Natural killer cell (primary cell): ENCODE measurements around the gene GRID1. TPM values are rescaled to one million over a fixed set of nuclear protein-coding genes. Genes with fewer than 3 reads are reported as not detected.

Experiments used
- ATAC-seq, 3 donors: fragments of 150-1000 bp in 2 of 3; fragments of 200-7000 bp in 1 of 3; cut with Tn5 transposase; 1 replicate in 1 of 3; 2 replicates in 2 of 3; pipeline ENCODE4 v1.10.0; 2021; ENCODE audit warnings: mild to moderate bottlenecking in 2 of 3, moderate library complexity in 2 of 3
- DNase-seq, 2 donors: peaks; one replicate each; pipeline versions ENCODE4 v3.0.0 to v3.0.0-alpha.2; 2013 to 2021; ENCODE audit warnings: mixed read lengths in 1 of 2
- H3K27ac ChIP-seq: one replicate; pipeline ENCODE4 v1.5.1; 2013; ENCODE audit warnings: mild to moderate bottlenecking, low read length
- H3K27me3 ChIP-seq: one replicate; pipeline ENCODE4 v1.6.1; 2013; ENCODE audit warnings: low read length; ENCODE audit not compliant: control insufficient read depth, insufficient read depth
- H3K36me3 ChIP-seq: one replicate; pipeline ENCODE4 v1.6.1; 2013; ENCODE audit warnings: low read length; ENCODE audit not compliant: control insufficient read depth, insufficient read depth
- H3K4me1 ChIP-seq: one replicate; pipeline ENCODE4 v1.6.1; 2013; ENCODE audit warnings: low read length; ENCODE audit not compliant: control insufficient read depth, insufficient read depth
- H3K4me3 ChIP-seq: one replicate; pipeline ENCODE4 v1.5.1; 2013; ENCODE audit warnings: low read length
- H3K9me3 ChIP-seq: one replicate; pipeline ENCODE4 v1.6.1; 2013; ENCODE audit warnings: low read length; ENCODE audit not compliant: control insufficient read depth, insufficient read depth
- H3K27ac Mint-ChIP-seq, 2 donors: one replicate each; pipeline ENCODE4 v1.8.0; 2022; ENCODE audit warnings: mild to moderate bottlenecking in 2 of 2, mixed read lengths in 2 of 2, moderate library complexity in 1 of 2
- H3K27me3 Mint-ChIP-seq, 2 donors: one replicate each; pipeline ENCODE4 v1.8.0; 2022; ENCODE audit warnings: low read depth in 2 of 2, mixed read lengths in 2 of 2
- H3K36me3 Mint-ChIP-seq: one replicate; pipeline ENCODE4 v1.8.0; 2022; ENCODE audit warnings: mixed read lengths
- H3K4me1 Mint-ChIP-seq, 2 donors: one replicate each; pipeline ENCODE4 v1.8.0; 2022; ENCODE audit warnings: mixed read lengths in 2 of 2
- H3K4me3 Mint-ChIP-seq: one replicate; pipeline ENCODE4 v1.8.0; 2022; ENCODE audit warnings: mild to moderate bottlenecking, moderate library complexity, mixed read lengths
- H3K9me3 Mint-ChIP-seq, 2 donors: one replicate each; pipeline ENCODE4 v1.8.0; 2022; ENCODE audit warnings: mixed read lengths in 2 of 2
- WGBS: methylation state at CpG from one replicate; pipeline ENCODE4 v1.1.7; 2013; ENCODE audit warnings: missing lambda C conversion rate; ENCODE audit not compliant: insufficient coverage; 5-methylcytosine and 5-hydroxymethylcytosine counted together
- intact Hi-C: fragments of 100-400 bp; cut with micrococcal nuclease; formaldehyde crosslinking; loops from one replicate; pipeline ENCODE4 v1.14.2; 2022
- total RNA-seq, 4 donors: library from RNA; stranded (reverse); fragments of 120-200 nt in 1 of 4; gene quantifications; one replicate each; pipeline versions ENCODE4 v1.2.3 to v1.2.4, GENCODE V29; 2013 to 2022
- TF ChIP-seq, protein P1 (sequence below): fragments of 200-600 bp; IDR thresholded peaks from one replicate; pipeline ENCODE4 v1.8.0; 2022; ENCODE audit warnings: antibody characterized with exemption

GRID1 gene
- total RNA-seq, 3 donors from 2014 or later (not counting 1 experiment from before 2014, with no cell fraction given): not detected

DNA sequence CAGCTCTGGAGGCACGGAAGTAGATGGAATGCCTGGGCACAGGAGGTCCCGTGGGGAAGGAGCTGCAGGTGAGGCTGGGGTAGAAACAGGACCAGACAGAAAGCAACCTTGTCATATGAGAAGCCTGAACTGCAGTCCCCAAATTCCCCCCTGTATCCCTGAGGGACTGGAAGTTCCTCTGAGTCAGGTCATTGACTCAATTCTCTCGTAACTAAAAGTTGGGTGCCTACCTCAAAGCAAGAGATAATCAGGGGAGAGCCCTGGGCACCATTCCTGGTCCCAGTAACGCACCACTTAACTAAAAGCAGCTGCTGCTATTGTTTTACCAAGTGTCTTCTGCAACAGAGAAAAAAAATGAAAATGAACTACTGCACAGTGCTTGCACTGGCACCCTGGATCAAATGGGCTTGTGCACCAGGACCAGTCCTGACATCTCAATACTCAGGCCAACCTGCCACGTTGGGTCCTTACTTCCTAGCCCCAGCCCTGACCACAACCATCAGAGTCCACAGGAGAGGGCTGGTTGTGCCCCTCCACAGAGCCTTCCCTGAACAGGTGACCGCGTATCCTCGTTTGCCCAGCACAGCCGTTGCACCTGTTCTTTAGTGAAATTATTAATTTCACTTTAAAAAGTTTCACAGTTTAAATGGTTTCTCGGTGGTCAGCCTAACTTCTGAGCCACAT, 79.3 kb downstream of the GRID1 start:
- H3K27ac Mint-ChIP-seq: no peak overlapping the region

DNA sequence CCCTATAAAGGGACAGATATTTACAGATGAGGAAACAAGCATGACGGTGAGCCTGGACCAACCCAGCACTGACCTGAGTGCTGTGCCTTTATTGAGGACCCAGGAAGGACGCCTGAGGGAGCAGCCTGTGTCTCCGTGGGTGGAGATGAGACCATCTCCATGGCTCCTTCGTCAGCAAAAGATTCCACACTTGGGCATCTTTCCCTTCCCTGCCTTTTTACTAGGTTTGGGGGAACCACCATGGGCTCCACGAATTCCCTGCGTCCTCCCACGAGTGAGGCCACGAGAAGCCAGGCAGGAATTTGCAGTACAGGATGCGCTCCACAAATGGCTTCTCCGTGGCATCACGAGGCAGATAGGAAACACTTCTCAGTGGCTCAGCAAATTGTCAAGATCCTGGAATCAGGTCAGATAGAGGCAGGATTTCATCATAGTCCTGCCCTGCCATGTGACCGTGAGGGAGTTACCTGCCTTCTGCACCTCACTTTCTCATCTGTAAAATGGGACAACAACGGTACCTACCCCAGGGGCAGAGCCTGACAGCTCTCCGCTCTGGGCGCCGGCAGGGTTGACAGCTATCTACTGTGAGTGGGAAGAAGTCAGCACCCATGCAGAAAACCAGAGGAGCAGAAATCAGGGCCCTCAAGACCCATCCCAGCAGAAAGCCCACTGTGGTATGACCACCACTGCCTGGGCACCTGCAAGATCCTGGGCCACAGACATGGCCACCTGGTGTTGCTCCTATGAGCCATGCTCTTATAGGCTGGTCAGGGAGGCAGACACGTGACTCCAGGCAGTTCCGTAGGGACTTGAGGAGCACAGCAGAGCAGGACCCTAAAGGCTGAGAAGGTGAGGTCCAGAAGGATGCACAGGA, 80.1 kb downstream of the GRID1 start:
- TF ChIP-seq, protein P1, sequence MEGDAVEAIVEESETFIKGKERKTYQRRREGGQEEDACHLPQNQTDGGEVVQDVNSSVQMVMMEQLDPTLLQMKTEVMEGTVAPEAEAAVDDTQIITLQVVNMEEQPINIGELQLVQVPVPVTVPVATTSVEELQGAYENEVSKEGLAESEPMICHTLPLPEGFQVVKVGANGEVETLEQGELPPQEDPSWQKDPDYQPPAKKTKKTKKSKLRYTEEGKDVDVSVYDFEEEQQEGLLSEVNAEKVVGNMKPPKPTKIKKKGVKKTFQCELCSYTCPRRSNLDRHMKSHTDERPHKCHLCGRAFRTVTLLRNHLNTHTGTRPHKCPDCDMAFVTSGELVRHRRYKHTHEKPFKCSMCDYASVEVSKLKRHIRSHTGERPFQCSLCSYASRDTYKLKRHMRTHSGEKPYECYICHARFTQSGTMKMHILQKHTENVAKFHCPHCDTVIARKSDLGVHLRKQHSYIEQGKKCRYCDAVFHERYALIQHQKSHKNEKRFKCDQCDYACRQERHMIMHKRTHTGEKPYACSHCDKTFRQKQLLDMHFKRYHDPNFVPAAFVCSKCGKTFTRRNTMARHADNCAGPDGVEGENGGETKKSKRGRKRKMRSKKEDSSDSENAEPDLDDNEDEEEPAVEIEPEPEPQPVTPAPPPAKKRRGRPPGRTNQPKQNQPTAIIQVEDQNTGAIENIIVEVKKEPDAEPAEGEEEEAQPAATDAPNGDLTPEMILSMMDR: no peak
- peak in 1 of 2 donors; percentile 8 for DNase-seq
- H3K36me3 Mint-ChIP-seq: no peaks in the 10 kb centered on the region
- ATAC-seq: no peak
- intact Hi-C loops: no loop called here
- no peak overlapping the region for H3K27ac Mint-ChIP-seq
- H3K4me1 ChIP-seq: no peaks in the 10 kb centered on the region
- H3K9me3 ChIP-seq: no peaks in the 10 kb centered on the region
- 83% methylated on average over 18 of the region's 18 CpGs for WGBS
- no peaks in the 10 kb centered on the region for H3K4me1 Mint-ChIP-seq
- H3K4me3 ChIP-seq: no peak overlapping the region
- no peaks in the 10 kb centered on the region for H3K27me3 Mint-ChIP-seq
- H3K9me3 Mint-ChIP-seq: no peaks in the 10 kb centered on the region
- no peak overlapping the region for H3K27ac ChIP-seq
- H3K27me3 ChIP-seq: no peaks in the 10 kb centered on the region
- no peak overlapping the region for H3K4me3 Mint-ChIP-seq
- H3K36me3 ChIP-seq: no peaks in the 10 kb centered on the region

More for the DNA sequence above, 79.3 kb downstream of the GRID1 start:
- no peak for DNase-seq
- Mint-ChIP-seq H3K9me3 (no peaks in the 10 kb centered on the region), H3K36me3 (no peaks in the 10 kb centered on the region), H3K4me3 (no peak overlapping the region), H3K27me3 (no peaks in the 10 kb centered on the region), H3K4me1 (no peaks in the 10 kb centered on the region)
- TF ChIP-seq, protein P1: no peak
- H3K4me1 ChIP-seq: no peaks in the 10 kb centered on the region
- WGBS: 74% methylated on average over 10 of the region's 10 CpGs
- no peaks in the 10 kb centered on the region for H3K36me3 ChIP-seq
- no peak for ATAC-seq
- intact Hi-C loops: no loop called here
- no peak overlapping the region for H3K4me3 ChIP-seq
- H3K9me3 ChIP-seq: no peaks in the 10 kb centered on the region
- no peak overlapping the region for H3K27ac ChIP-seq
- H3K27me3 ChIP-seq: no peaks in the 10 kb centered on the region

DNA sequence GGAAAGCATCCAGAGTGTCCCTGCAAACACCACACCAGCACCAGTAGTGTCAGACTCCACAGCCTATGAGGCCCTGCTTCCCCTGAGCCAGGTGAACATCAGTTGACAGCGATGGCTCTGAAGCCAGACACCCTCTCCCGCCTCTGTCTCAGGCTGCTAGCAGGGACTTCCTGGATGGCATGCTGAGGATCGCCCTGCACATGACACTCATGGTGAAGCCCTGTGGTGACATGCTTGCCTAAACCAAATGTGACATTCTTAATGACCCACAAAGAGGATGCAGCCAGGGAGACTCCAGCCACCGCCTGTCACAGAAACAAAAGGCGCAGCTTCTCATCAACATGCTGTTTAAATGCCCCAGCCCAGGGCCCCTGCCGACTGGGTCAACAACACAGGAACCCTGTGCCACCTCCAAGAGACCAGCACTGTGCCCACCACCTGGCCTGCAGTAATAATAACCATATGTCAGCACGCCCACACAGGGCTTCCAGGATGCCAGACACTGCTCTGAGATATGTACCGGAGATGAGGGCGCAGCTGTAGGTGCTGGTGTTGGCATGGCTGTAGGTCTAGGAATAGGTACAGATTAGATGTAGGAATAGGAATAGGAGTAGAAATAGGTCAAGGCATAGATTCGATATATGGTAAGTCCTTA, 81.3 kb downstream of the GRID1 start:
- H3K9me3 ChIP-seq: no peaks in the 10 kb centered on the region
- no peak overlapping the region for H3K27ac Mint-ChIP-seq
- no peaks in the 10 kb centered on the region for H3K9me3 Mint-ChIP-seq
- H3K27me3 ChIP-seq: no peaks in the 10 kb centered on the region
- no peaks in the 10 kb centered on the region for H3K4me1 ChIP-seq
- H3K4me3 ChIP-seq: no peak overlapping the region
- 85% methylated on average over 9 of the region's 10 CpGs for WGBS
- no peak overlapping the region for H3K4me3 Mint-ChIP-seq
- intact Hi-C loops: no loop called here
- DNase-seq: peak in 1 of 2 donors; percentile 10
- H3K36me3 ChIP-seq: no peaks in the 10 kb centered on the region
- H3K36me3 Mint-ChIP-seq: no peaks in the 10 kb centered on the region
- H3K27me3 Mint-ChIP-seq: no peaks in the 10 kb centered on the region
- TF ChIP-seq, protein P1: no peak
- ATAC-seq: no peak
- no peaks in the 10 kb centered on the region for H3K4me1 Mint-ChIP-seq
- H3K27ac ChIP-seq: no peak overlapping the region
